SK-N-MC (cell line): ENCODE data around the gene NVL.

Experiments
- EZH2 ChIP-seq: fragments of 200-600 bp; sonication (generic); IDR thresholded peaks from one replicate; pipeline ENCODE4 v1.6.1; 2017; ENCODE audit warnings: antibody characterized with exemption
- POLR2AphosphoS5 ChIP-seq: IDR thresholded peaks from 2 replicates; pipeline ENCODE4 v1.6.1; 2012; ENCODE audit warnings: mild to moderate bottlenecking, low read depth, low read length, borderline replicate concordance

DNA sequence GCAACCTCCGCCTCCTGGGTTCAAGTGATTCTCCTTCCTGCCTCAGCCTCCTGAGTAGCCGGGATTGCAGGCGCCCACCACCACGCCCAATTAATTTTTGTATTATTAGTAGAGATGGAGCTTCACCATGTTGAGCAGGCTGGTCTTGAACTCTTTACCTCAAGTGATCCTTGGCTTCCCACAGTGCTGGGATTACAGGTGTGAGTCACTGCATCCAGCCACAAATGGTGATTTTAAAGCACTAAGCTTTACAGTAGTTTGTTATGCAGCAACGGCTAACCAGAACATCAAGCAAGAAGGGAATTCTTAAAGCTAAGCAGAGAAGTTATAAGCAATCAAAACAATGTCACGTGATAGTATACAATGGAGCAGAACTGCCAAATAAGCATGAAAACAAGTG is 65.7 kb downstream of the NVL start:
- TF ChIP-seq POLR2AphosphoS5 (no peak), EZH2 (no peak)
